Ishikawa (cell line): ENCODE results near the gene COLQ.

ENCODE experiments used
- CEBPB ChIP-seq: IDR thresholded peaks from 2 replicates; pipeline ENCODE4 v1.6.1; 2012
- CREB1 ChIP-seq: IDR thresholded peaks from 2 replicates; pipeline ENCODE4 v1.6.1; 2012; ENCODE audit warnings: low read depth
- EGR1 ChIP-seq: IDR thresholded peaks from 2 replicates; pipeline ENCODE4 v1.6.1; 2012
- EP300 ChIP-seq: IDR thresholded peaks from 2 replicates; pipeline ENCODE4 v1.6.1; 2012; ENCODE audit warnings: borderline replicate concordance
- FOXM1 ChIP-seq: IDR thresholded peaks from 2 replicates; pipeline ENCODE4 v1.6.1; 2012; ENCODE audit warnings: low read depth, borderline replicate concordance
- MAX ChIP-seq: IDR thresholded peaks from 2 replicates; pipeline ENCODE4 v1.6.1; 2012
- NFIC ChIP-seq: IDR thresholded peaks from 2 replicates; pipeline ENCODE4 v1.6.1; 2012
- RAD21 ChIP-seq: IDR thresholded peaks from 2 replicates; pipeline ENCODE4 v1.6.1; 2012; ENCODE audit warnings: low read depth
- REST ChIP-seq: IDR thresholded peaks from 2 replicates; pipeline ENCODE4 v1.6.1; 2012; ENCODE audit warnings: low read depth, mild to moderate bottlenecking
- TAF1 ChIP-seq: IDR thresholded peaks from 2 replicates; pipeline ENCODE4 v1.6.1; 2012; ENCODE audit warnings: low read depth, mild to moderate bottlenecking
- TCF12 ChIP-seq: IDR thresholded peaks from 2 replicates; pipeline ENCODE4 v1.6.1; 2012; ENCODE audit warnings: low read depth
- TEAD4 ChIP-seq: IDR thresholded peaks from 2 replicates; pipeline ENCODE4 v1.6.1; 2012
- USF1 ChIP-seq: IDR thresholded peaks from 2 replicates; pipeline ENCODE4 v1.6.1; 2012
- YY1 ChIP-seq: IDR thresholded peaks from 2 replicates; pipeline ENCODE4 v1.6.1; 2012; ENCODE audit warnings: low read depth
- ZBTB7A ChIP-seq: IDR thresholded peaks from 2 replicates; pipeline ENCODE4 v1.6.1; 2012; ENCODE audit warnings: low read depth

Gene COLQ

GRCh38 chr3:15452961-15453360, 68.5 kb downstream of the COLQ start:
- TF ChIP-seq CREB1, result no peak
- no peak for TF ChIP-seq CEBPB
- TF ChIP-seq FOXM1, result no peak
- no peak for TF ChIP-seq ZBTB7A
- no peak for TF ChIP-seq EGR1
- TF ChIP-seq RAD21, result no peak
- TF ChIP-seq USF1, result no peak
- no peak for TF ChIP-seq MAX
- no peak for TF ChIP-seq TEAD4
- no peak for TF ChIP-seq TCF12
- TF ChIP-seq REST, result no peak
- no peak for TF ChIP-seq NFIC

- no peak for TF ChIP-seq RAD21
- no peak for TF ChIP-seq ZBTB7A
- no peak for TF ChIP-seq FOXM1
- TF ChIP-seq YY1, result no peak
- TF ChIP-seq USF1, result no peak
- TF ChIP-seq TEAD4, result no peak
- TF ChIP-seq EP300, result no peak
Measured at GRCh38 chr3:15452156-15452555, 69.3 kb downstream of the COLQ start.

- TF ChIP-seq TAF1 (no peak), ZBTB7A (no peak), CEBPB (no peak), USF1 (no peak), RAD21 (no peak), NFIC (no peak), MAX (no peak), CREB1 (no peak), YY1 (no peak), TEAD4 (no peak), EP300 (no peak), EGR1 (no peak), FOXM1 (no peak), TCF12 (no peak), REST (no peak)
Measured at GRCh38 chr3:15451216-15452113, 70.0 kb downstream of the COLQ start.

- TF ChIP-seq EGR1 (no peak), YY1 (no peak), CEBPB (no peak), USF1 (no peak), TEAD4 (no peak), RAD21 (no peak), NFIC (no peak), FOXM1 (no peak), MAX (no peak), EP300 (no peak)
Measured at GRCh38 chr3:15450438-15451215, 70.9 kb downstream of the COLQ start.
